ENCODE results near the gene CYBC1. TPM values are rescaled to one million over a fixed set of nuclear protein-coding genes. Genes with fewer than 3 reads are reported as not detected.

The CYBC1 gene
- total RNA-seq, 2 experiments from 2014 or later: 470 to 679 TPM

- Histone ChIP-seq H3K36me3 (ENCODE audit: insufficient read depth, low read length) (peaks cover 18% of the 10 kb centered on the region; the same call in 1 of the 2 replicates), H4K20me1 (ENCODE audit: insufficient read depth, low read length) (no peaks in the 10 kb centered on the region), H3K4me1 (ENCODE audit: insufficient read depth, low read length, poor library complexity, severe bottlenecking) (peaks cover 58% of the 10 kb centered on the region), H3K9me3 (ENCODE audit: low read length) (no peaks in the 10 kb centered on the region), H3K27ac (ENCODE audit: low read depth, low read length, poor library complexity, severe bottlenecking) (no peak overlapping the region), H2AFZ (ENCODE audit: low read length) (no peak overlapping the region), H3K79me2 (ENCODE audit: insufficient read depth, low read depth, low read length) (no peaks in the 10 kb centered on the region), H3K4me2 (ENCODE audit: low read length) (no peak overlapping the region), H3K4me3 (ENCODE audit: low read depth, low read length, poor library complexity, severe bottlenecking) (no peak overlapping the region), H3K9me2 (ENCODE audit: insufficient read depth, low read length) (no peaks in the 10 kb centered on the region)
- CTCF ChIA-PET (ENCODE audit: unreplicated experiment): interaction anchor here (0.6 to 1.2 kb wide), 5 partner anchors 12 to 141 kb away, joined by 3 to 7 read pairs (median 4); no protein-coding TSS in a partner anchor
- no peak for DNase-seq (ENCODE audit: low spot score)
- intact Hi-C loops (cut with micrococcal nuclease; ENCODE audit: unreplicated experiment): loop anchor here (10.0 kb wide), 1 partner anchor 198 kb away; no protein-coding TSS in a partner anchor
- TF ChIP-seq, protein P1, sequence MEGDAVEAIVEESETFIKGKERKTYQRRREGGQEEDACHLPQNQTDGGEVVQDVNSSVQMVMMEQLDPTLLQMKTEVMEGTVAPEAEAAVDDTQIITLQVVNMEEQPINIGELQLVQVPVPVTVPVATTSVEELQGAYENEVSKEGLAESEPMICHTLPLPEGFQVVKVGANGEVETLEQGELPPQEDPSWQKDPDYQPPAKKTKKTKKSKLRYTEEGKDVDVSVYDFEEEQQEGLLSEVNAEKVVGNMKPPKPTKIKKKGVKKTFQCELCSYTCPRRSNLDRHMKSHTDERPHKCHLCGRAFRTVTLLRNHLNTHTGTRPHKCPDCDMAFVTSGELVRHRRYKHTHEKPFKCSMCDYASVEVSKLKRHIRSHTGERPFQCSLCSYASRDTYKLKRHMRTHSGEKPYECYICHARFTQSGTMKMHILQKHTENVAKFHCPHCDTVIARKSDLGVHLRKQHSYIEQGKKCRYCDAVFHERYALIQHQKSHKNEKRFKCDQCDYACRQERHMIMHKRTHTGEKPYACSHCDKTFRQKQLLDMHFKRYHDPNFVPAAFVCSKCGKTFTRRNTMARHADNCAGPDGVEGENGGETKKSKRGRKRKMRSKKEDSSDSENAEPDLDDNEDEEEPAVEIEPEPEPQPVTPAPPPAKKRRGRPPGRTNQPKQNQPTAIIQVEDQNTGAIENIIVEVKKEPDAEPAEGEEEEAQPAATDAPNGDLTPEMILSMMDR (conservative IDR thresholded peaks at IDR 0.05; ENCODE audit: low read length): no peak
- no TSS peak for BruUV-seq (replicated peaks)
- POLR2A ChIA-PET: interaction anchor here (0.6 to 1.1 kb wide), 4 partner anchors 22 to 195 kb away, joined by 3 to 7 read pairs (median 4); no protein-coding TSS in a partner anchor
Observed at GRCh38 chr17:82492643-82493225, 42.2 kb upstream of the CYBC1 start.

GRCh38 chr17:82491533-82491932, 41.0 kb upstream of the CYBC1 start:
- Histone ChIP-seq H3K27ac (ENCODE audit: low read depth, low read length, poor library complexity, severe bottlenecking) (no peak overlapping the region), H3K9me3 (ENCODE audit: low read length) (no peaks in the 10 kb centered on the region), H3K4me3 (ENCODE audit: low read depth, low read length, poor library complexity, severe bottlenecking) (no peak overlapping the region), H3K79me2 (ENCODE audit: insufficient read depth, low read depth, low read length) (no peaks in the 10 kb centered on the region), H3K4me1 (ENCODE audit: insufficient read depth, low read length, poor library complexity, severe bottlenecking) (peaks cover 49% of the 10 kb centered on the region), H3K4me2 (ENCODE audit: low read length) (no peak overlapping the region), H2AFZ (ENCODE audit: low read length) (no peak overlapping the region), H3K36me3 (ENCODE audit: insufficient read depth, low read length) (peaks cover 27% of the 10 kb centered on the region; the same call in 1 of the 2 replicates), H3K9me2 (ENCODE audit: insufficient read depth, low read length) (no peaks in the 10 kb centered on the region), H4K20me1 (ENCODE audit: insufficient read depth, low read length) (no peaks in the 10 kb centered on the region)
- DNase-seq (ENCODE audit: low spot score): no peak
- intact Hi-C loops (cut with micrococcal nuclease; ENCODE audit: unreplicated experiment): loop anchor here (10.0 kb wide), 1 partner anchor 197 kb away; no protein-coding TSS in a partner anchor
- no TSS peak for BruUV-seq (replicated peaks)
- ChIA-PET CTCF (ENCODE audit: unreplicated experiment) (no interaction called here), POLR2A (interaction anchor here (0.8 kb wide), 1 partner anchor 61 kb away, joined by 3 read pairs; no protein-coding TSS in a partner anchor)
- no peak for TF ChIP-seq EZH2phosphoT487 (IDR thresholded peaks at IDR 0.05; ENCODE audit: borderline replicate concordance, low read depth, low read length)
- TF ChIP-seq, protein P1 (conservative IDR thresholded peaks at IDR 0.05; ENCODE audit: low read length): no peak

- Histone ChIP-seq H3K4me3 (ENCODE audit: low read depth, low read length, poor library complexity, severe bottlenecking) (no peak overlapping the region), H3K9me2 (ENCODE audit: insufficient read depth, low read length) (no peaks in the 10 kb centered on the region), H3K4me2 (ENCODE audit: low read length) (no peak overlapping the region), H3K9me3 (ENCODE audit: low read length) (no peaks in the 10 kb centered on the region), H2AFZ (ENCODE audit: low read length) (no peak overlapping the region), H4K20me1 (ENCODE audit: insufficient read depth, low read length) (no peaks in the 10 kb centered on the region), H3K36me3 (ENCODE audit: insufficient read depth, low read length) (peaks cover 30% of the 10 kb centered on the region; the same call in 1 of the 2 replicates), H3K79me2 (ENCODE audit: insufficient read depth, low read depth, low read length) (no peaks in the 10 kb centered on the region), H3K27ac (ENCODE audit: low read depth, low read length, poor library complexity, severe bottlenecking) (no peak overlapping the region), H3K4me1 (ENCODE audit: insufficient read depth, low read length, poor library complexity, severe bottlenecking) (peaks cover 45% of the 10 kb centered on the region)
- BruUV-seq (replicated peaks): no TSS peak
- TF ChIP-seq, protein P1 (conservative IDR thresholded peaks at IDR 0.05; ENCODE audit: low read length): no peak
- no peak for TF ChIP-seq EZH2phosphoT487 (IDR thresholded peaks at IDR 0.05; ENCODE audit: borderline replicate concordance, low read depth, low read length)
- intact Hi-C loops (cut with micrococcal nuclease; ENCODE audit: unreplicated experiment): loop anchor here (10.0 kb wide), 1 partner anchor 196 kb away; no protein-coding TSS in a partner anchor
- ChIA-PET CTCF (ENCODE audit: unreplicated experiment) (no interaction called here), POLR2A (no interaction called here)
- DNase-seq (ENCODE audit: low spot score): no peak
Observed at GRCh38 chr17:82491196-82491530, 40.6 kb upstream of the CYBC1 start.
